HG03432 (cell line): ENCODE data around the gene SLC9A9.

Experiments
- ATAC-seq: cut with Tn5 transposase; IDR thresholded peaks from one replicate; pipeline ENCODE4 v1.9.1; 2021; ENCODE audit warnings: mild to moderate bottlenecking, moderate library complexity; ENCODE audit not compliant: unreplicated experiment

SLC9A9 gene

DNA sequence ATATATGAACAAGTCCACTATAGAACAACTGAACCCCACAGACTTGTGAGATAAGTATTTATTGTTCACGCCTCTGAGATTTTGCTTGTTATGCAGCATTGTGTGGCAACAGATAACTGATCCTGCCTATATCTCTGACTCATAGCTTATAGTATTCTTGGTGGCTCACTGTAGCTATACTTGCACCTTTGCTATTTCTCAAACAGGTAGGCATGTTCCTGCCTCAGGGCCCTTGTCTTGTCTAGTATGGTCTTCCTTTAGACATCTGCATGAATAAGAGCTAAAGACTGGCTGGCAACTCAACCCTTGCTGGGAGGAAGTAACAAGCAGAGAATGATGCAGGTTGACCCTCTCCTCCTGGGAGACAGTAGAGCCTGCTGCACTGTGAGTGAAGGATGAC, 472.6 kb downstream of the SLC9A9 start:
- no peak for ATAC-seq

DNA sequence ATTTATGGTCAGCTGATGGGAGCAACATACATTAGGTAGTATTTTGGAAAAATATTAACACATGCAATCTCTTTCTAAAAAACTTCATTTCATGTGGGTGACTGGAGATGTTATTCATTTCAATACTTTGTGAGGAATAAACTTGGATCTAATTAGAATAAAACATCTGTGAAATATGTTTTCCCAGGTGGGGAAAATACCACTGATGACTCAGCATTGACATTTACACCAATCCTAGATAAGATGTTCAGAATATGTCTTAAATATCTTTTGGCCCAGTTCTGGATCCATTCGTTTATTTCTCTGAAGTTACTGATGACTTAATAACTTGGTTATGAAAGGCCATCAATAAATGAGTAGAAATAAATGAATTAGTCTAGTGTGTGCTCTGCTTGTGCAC, 481.1 kb downstream of the SLC9A9 start:
- ATAC-seq, result no peak

DNA sequence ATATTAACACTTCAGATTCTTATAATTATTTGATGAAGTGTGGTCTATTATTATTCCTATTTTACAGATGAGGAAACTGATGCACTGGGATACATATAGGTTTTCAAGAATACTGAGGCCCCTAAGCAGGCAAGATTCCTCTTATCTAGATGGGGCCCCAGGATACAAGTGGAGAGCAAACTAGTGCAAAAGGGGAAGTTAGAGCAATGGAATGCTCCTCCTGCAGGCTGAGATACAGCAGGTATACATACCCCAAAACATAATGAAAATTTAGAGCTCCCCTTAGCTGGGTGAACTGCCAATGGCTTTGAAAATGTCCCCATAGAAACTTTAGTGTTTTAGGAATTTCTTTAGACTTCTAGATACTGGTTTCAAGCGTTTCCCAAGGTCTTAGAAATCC, 481.6 kb downstream of the SLC9A9 start:
- ATAC-seq, result no peak

DNA sequence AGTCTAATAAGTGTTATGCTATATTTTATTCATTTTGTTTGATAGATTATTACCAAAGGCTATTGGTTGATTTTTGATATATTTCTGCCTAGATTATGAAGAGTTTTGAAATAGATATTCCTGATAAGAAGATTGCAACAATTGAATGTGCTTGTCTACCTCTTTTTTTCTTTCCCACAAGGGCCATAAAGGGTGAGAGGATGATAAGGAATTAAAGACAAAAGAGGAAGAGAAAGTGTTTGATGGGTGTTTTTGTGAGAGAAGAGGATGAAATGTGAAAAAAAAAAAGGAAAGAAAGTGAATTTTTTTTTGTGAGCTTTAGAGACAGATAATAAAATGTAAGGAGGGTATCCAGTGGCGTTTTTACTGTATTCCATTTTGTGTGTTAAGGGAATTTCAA, 484.3 kb downstream of the SLC9A9 start:
- no peak for ATAC-seq

DNA sequence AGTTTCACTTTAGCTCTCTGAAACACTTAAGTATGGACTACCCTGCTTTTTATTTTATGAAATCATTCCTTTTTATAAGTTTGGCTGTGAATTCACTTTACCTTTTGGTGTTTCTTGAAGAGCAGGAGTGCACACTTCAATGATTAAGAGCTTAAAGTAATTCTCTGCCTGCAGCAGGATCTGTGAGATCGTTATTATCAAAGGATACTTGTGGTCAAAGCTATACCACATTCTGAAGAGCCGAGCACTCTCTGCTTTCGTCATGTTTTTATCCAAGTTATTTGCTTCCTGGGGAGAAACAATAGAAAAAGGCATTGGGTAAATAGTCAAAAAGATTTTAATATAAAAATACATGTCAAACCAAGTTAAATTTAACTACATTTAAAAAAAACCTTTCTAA, 485.0 kb downstream of the SLC9A9 start:
- no peak for ATAC-seq

DNA sequence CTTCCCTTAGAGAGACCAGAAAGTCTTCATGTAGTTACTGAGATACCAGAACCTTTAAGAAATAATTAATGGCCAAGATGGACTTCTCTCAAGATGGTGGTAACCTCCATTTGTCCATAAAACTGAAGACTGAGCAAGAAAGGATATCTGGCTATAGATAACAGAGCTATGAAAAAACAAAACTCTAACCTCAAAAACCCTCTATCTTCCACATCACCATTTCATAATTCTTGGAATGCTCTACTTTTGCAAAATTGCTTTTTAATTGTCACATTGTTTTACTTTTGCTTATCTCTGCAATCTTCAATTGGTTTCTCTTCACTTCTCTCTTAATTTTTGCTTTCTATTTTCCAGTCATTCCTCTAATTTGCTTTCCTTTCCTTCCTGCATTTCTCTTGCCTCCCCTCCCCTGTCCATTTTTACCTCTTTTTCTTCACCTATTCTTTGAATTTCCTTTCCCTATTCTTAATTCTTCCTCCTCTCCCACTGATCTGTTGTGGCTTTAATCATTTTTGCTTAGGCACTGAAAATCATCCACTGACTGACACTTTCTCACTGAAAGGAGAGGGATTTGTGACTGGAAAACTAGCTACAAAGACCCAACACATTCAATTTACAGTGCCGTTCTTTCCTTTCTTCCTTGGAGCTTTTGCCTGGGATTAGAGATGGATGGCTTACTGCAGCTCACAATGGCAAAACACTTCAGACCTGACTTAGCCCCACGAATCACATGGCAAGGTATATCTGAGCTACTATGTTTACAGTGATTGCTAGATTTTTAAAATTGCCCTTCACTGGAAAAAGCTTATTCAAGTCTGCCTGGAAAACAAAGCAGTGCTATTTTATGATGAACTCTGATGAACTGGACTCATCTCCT, 485.9 kb downstream of the SLC9A9 start:
- no peak for ATAC-seq

DNA sequence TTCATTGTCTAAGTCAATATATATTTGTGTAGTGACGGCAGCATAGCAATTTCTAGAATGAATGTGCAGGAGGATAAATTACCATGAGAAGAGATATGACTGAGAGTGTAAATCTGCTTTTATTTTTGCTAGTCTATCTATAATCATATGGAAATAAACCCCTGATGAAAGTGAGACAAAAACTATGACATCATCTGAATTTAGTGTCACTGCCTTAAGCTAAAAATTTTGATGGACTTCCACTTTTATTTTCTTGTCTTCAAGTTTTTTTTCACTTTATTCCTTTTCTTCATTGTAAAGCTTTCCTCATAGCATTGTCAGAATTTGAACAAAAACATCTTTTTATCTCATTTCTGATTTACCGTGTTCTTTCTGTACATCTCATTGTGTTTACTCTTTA, 486.7 kb downstream of the SLC9A9 start:
- no peak for ATAC-seq

DNA sequence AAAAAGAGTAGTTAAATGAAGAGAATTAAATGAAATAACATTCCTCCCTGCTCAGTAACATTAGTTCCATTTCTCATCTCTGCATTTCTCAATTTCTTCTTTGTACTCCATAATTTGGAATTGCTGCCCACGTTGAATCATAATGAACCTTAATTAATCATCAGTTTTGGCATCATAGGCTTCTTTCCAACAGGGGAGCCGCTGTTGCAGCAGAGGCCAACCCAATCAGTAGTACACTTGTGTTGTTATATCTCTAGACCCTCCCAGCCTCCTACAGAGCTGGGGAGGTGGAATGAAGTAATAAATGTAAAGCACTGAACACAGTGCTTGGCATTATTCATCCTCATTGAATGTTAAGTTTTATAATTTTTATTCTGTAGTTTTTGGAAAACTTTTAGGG, 488.0 kb downstream of the SLC9A9 start:
- ATAC-seq, result no peak

DNA sequence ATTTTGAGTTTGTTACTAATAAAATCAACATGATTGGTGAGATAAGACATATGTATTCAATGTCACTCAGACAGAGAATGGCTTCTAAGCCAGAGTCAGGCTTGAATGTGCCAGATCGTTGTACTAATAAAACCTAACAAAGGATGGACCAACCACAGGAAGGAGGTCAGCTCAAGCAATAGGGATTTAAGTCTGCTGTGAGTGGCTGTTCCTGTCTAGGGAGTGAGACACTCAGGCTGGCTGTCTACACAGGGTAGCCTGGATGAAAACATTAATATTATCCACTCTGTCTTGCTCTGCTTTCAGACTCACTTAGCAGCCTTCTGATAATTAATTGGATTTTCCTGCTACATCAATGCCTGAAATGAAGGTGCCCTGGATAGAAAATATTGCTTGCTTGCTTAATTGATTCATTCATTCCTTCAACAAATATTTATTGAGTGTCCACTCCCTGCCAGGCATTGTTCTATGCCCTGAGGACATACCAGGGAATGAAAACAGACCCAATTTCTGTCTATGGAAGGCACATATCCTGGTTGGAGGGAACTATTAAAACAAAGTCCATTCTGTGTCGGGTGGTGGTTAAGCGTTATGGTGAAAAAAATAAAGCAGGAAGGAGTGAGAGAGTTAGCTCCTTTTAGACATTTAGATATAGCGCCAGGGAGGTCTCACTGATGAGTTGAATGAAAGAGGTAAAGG, 489.3 kb downstream of the SLC9A9 start:
- no peak for ATAC-seq

DNA sequence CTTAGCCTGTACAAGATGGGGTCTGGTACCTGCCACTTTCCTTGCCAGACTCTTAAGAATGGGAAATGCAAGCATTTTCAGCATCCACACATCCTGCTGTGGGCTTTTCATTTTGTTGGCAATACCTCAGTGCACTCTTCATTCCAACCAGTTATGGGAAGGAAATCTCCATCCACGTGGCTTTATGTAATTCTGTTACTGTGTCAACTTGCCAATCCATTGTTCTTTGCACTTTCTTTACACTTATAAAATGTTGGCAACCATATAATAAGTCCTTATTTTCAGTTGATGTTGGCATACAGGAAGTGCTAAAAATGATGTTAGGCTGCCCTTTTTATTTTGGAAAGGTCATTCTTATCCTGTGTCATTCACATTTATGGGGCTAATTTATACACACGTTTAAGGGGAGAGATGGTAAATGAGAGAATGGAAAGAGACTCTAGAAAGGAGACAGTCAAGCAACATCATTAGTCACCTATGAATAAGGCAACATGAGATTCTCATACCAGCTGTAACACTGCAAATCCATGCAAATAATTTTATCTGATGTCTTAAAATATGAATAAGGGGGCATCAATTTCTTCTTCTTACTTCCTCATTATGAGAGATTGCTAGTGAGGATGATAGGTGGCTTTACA, 490.0 kb downstream of the SLC9A9 start:
- ATAC-seq, result no peak

DNA sequence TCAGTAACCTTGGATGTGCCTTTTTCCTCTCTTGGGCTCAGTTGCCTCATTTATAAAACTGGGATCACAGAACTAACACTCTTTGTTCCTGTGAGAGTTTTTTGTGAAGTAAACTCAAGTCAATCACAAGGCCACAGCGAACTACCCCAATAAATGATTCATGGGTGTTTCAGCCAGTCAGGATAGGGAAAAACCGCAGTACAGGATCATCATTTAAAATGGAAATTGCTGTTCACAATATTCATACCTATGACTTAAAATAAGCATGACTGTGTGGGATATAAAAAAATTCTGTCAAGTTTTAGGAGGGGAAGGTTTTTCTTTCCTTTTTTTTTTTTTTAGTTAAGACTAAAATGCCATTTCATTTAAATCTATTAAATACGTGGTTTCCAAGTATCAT, 490.6 kb downstream of the SLC9A9 start:
- ATAC-seq, result no peak

DNA sequence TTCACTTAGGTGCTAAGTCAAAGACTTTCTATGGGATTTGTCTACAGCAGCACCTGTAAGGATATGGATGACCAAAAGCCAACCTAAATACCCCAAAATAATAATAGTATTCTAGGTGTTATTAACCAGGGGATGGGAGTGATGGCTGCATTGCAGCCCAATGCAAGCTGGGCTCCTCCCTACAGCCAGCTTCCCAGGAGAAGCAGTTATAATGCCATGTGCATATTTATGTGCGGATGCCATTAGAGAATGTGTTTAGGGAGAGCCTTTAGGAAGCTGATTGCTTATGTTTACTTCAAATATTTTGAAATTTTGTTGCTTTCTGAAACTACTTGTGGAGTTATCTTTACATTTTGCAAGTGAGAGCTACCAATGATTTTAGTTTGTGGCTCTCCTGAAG, 491.4 kb downstream of the SLC9A9 start:
- no peak for ATAC-seq

DNA sequence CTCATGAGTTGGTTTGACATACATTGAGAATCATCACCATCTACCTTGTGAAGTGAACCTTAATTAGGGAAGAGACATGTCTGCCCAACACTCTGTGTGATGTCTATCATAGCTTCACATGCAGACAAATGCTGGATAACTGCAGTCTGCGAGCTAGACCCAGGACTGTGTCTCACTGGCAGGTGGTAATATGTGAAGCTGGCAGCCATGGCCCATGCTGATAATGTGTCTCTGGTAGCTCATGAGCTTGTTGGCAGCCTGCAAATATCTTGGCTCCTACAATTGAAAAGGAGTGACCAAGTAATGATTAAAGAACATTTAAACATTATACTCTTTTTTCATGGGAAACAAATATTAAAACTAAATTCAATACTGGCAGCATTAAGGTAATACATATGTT, 493.9 kb downstream of the SLC9A9 start:
- no peak for ATAC-seq

DNA sequence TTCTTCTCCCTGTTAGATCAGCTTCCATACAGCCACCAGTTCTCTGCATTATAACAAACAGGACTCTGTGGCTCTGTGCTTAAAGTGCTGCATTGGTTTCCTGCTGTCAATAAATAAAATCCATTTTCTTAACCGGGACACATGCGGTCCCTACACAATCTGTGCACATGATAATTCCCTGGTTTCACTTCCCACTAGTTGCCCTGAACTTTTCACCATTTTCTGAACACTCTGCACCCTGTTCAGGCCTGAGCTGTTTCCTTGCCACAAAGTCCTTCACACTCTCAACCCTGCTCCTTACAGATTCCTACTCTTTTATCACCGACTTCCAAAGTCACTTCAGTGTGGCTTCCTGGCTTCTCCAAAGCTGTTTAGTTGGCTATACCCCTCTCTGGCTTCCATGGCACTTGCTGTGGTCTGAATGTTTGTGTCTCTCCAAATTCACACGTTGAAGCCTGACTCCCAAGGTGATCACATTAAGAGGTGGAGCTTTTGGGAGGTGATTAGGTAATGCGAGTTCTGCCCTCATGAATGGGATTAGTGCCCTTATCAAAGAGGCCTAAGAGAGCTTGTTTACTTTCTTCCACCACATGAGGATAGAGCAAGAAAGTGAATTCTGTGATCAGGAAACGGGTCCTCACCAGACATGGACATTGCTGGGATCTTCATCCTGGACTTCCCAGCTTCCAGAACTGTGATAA, 495.3 kb downstream of the SLC9A9 start:
- ATAC-seq, result no peak

DNA sequence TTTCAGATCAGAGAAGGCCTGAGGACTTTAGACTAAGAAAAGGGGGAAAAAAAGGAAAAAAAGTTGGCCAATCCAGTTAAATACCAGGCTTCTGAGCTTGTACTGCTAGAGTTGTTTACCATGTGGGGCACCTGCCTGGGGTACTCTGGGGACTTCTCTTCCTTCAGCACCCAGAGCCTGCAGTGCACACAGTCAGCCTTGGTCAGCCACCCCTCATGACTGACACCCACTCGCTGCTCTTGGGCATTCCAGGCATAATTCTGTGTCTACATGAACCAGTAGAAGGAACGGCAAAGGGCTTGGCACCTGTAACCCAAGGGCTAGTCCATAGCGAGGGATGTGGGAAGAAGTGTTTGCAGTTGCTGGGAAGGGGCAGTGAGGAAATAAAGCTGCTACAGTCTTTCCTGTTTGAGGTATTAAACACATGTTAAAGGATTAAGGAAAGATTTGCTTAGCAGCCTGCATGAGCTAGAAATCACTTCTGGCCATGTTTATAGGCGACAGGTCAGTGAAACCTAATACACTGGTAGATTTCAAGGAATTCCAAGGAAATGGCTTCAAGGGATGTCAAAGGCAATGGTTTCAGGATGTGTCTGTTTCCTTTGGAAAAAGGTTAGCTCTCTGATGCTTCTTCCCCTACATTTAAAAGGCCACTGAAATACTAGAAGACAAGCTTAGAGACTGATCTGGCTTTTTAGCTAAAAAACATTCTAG, 496.2 kb downstream of the SLC9A9 start:
- no peak for ATAC-seq

DNA sequence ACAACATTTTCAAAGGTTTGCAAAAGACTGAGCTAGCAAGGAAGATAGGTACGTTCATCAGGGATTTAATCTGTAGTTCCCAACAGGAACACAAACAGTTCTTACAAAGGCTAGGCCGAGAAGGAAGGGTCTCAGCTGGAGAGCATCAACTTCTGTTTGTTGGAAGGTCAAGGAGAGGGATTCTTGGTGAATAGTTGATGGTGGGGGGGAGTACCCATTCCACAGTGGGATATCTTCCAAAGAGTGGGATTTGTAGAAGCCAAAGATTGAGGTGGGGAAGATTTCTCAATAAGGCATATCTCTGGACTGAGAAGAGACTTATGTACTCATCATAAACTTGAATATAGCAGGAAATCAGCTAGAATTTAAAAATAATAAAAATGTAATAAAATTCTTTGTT, 496.9 kb downstream of the SLC9A9 start:
- ATAC-seq, result no peak

DNA sequence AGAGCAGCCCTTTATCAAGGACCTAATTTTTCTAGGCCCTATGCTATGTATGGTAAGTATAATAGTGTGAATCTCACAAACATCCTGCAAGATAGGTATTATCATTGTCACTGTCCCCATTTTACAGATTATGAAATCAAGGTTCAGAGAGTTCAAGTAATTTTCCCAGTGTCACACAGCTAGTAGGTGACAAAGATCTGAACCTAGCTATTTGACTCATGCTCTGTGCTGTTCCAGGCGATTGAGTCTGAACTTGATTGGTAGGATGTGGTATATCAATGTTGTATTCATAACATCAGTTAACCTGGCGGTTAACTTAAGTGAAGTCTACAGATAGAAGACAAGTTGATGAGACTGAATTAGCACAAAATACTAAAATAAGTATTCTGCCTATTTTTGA, 498.8 kb downstream of the SLC9A9 start:
- ATAC-seq, result no peak

DNA sequence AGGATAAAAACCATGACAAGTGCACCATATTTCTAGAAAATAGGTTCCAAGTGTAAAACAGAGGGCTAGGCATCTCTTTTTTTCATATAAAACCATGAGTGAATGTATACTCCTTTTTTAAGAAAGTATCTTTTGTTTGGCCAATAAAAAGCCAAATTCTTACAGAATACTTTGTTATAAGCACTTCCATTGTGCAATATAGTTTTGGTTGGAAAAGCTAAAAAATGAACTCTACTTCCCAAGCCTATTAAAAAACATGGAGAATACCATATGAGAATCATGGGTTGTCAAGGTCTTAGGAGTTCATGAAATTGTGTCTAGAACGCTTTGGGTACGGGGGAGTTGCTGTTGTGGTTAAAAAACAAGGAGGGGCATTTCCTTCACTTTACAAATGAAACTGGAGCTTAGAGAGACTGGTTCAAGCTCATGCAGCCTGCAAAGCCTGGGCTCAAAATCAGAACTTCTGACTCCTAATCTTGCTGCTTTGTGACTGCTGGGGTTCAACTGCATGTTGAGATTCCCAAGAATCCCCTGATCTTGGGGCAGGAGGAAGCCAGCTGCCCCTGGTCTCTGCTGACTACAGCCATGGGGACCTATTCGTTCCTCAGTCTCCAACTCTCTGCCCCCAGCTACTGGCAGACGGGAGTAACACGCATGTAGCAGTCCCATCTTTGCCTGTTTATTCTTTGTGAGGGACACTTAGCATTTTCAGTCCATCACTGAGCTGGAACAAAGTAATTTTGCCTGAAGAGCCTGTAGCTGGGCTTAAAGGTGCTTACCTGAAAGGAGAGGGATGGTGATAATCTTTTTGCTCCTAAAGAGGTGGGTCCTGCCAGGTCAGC, 499.6 kb downstream of the SLC9A9 start:
- no peak for ATAC-seq

DNA sequence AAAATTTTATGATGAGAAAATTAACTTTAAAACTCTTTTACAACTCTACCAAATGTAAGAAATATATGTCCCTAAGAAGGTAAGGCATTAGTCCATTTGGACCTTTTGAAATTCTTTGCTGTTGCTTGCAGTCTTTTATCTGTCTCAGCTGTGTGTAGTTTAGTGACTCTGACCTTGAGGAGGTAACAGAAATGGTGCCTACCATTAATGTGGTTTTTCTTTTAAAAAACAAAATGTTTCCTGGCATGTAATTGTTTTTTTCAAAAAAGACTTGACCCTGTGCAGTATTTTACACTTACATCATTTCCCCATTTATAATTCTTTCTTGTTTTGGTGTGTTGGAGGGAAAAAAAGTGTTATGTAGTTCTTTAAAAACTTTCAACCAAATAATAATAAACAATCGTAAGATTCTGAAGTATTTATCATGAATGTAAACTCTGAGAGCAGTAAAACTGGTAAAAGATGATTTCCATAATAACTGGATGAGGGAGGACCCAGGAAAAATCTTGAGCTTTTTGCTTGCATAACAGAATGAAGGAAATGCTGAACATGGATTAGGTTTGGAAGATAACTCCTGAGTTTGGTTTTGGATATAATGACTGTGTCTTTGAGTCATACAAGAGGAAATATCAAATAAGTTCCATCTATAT, 503.6 kb downstream of the SLC9A9 start:
- ATAC-seq, result no peak
